IPS-NIHi7 (cell line): ENCODE data around the gene BBX.
"Not testable (repeated sequence)": the region's sequence is repeated elsewhere in the genome, so short reads cannot be mapped to it uniquely, and the experiment has no call there.

Source experiments
- DNase-seq: peaks from one replicate; pipeline ENCODE4 v3.0.0; 2012; ENCODE audit warnings: mixed read lengths; ENCODE audit errors: extremely low spot score

The BBX gene

GRCh38 chr3:107796791-107797190 is 274.0 kb downstream of the BBX start:
- DNase-seq, result no peak

GRCh38 chr3:107797586-107797985 is 274.8 kb downstream of the BBX start:
- DNase-seq, result no peak

- no peak for DNase-seq
Observed at GRCh38 chr3:107798381-107798780, 275.6 kb downstream of the BBX start.

- no peak for DNase-seq
Observed at GRCh38 chr3:107800710-107801109, 277.9 kb downstream of the BBX start.

GRCh38 chr3:107803170-107803569 is 280.4 kb downstream of the BBX start:
- no peak for DNase-seq

GRCh38 chr3:107806021-107806420 is 283.3 kb downstream of the BBX start:
- DNase-seq, result no peak

- no peak for DNase-seq
Observed at GRCh38 chr3:107806536-107806935, 283.8 kb downstream of the BBX start.

- DNase-seq, result no peak
Observed at GRCh38 chr3:107810171-107811071, 287.7 kb downstream of the BBX start.

- no peak for DNase-seq
Observed at GRCh38 chr3:107813026-107813425, 290.3 kb downstream of the BBX start.

GRCh38 chr3:107816107-107816506 is 293.3 kb downstream of the BBX start:
- DNase-seq, result no peak

GRCh38 chr3:107817076-107817475 is 294.3 kb downstream of the BBX start:
- no peak for DNase-seq

GRCh38 chr3:107818025-107818424 is 295.3 kb downstream of the BBX start:
- DNase-seq, result no peak

- DNase-seq, result no peak
Observed at GRCh38 chr3:107819656-107820055, 296.9 kb downstream of the BBX start.

- no peak for DNase-seq
Observed at GRCh38 chr3:107822308-107822707, 299.5 kb downstream of the BBX start.

GRCh38 chr3:107824822-107825371 is 302.1 kb downstream of the BBX start:
- DNase-seq, result no peak

GRCh38 chr3:107825556-107825955 is 302.8 kb downstream of the BBX start:
- DNase-seq, result no peak

- DNase-seq, result no peak
Observed at GRCh38 chr3:107826727-107827126, 304.0 kb downstream of the BBX start.

- DNase-seq, result no peak
Observed at GRCh38 chr3:107829185-107829584, 306.4 kb downstream of the BBX start.

GRCh38 chr3:107831590-107831989 is 308.8 kb downstream of the BBX start:
- no peak for DNase-seq

- DNase-seq, result no peak
Observed at GRCh38 chr3:107833043-107833442, 310.3 kb downstream of the BBX start.

- no peak for DNase-seq
Observed at GRCh38 chr3:107833722-107834416, 311.1 kb downstream of the BBX start.

- not testable (repeated sequence) for DNase-seq
Observed at GRCh38 chr3:107835001-107835400, 312.2 kb downstream of the BBX start.
